Glutamatergic neuron (in vitro differentiated cells): ENCODE results near the gene MYO5A. TPM values are rescaled to one million over a fixed set of nuclear protein-coding genes. Genes with fewer than 3 reads are reported as not detected.

Experiments
- DNase-seq: peaks from one replicate; pipeline ENCODE4 v3.0.0; 2022
- H3K27ac Mint-ChIP-seq: one replicate; pipeline ENCODE4 v1.8.0; 2020; ENCODE audit warnings: mild to moderate bottlenecking, mixed read lengths, inconsistent platforms; ENCODE audit not compliant: unreplicated experiment
- H3K27me3 Mint-ChIP-seq: one replicate; pipeline ENCODE4 v1.8.0; 2020; ENCODE audit warnings: mild to moderate bottlenecking, moderate library complexity, mixed read lengths, inconsistent platforms; ENCODE audit not compliant: unreplicated experiment
- H3K36me3 Mint-ChIP-seq: one replicate; pipeline ENCODE4 v1.8.0; 2020; ENCODE audit warnings: mild to moderate bottlenecking, mixed read lengths, inconsistent platforms; ENCODE audit not compliant: unreplicated experiment
- H3K4me1 Mint-ChIP-seq: one replicate; pipeline ENCODE4 v1.8.0; 2020; ENCODE audit warnings: mild to moderate bottlenecking, low read depth, mixed read lengths, inconsistent platforms; ENCODE audit not compliant: unreplicated experiment
- H3K4me3 Mint-ChIP-seq: one replicate; pipeline ENCODE4 v1.8.0; 2020; ENCODE audit warnings: mild to moderate bottlenecking, mixed read lengths, inconsistent platforms; ENCODE audit not compliant: unreplicated experiment
- H3K9me3 Mint-ChIP-seq: one replicate; pipeline ENCODE4 v1.8.0; 2020; ENCODE audit warnings: mild to moderate bottlenecking, moderate library complexity, mixed read lengths, inconsistent platforms; ENCODE audit not compliant: unreplicated experiment
- CTCF ChIP-seq: fragments of 200-600 bp; sonication (generic); IDR thresholded peaks from one replicate; pipeline ENCODE4 v1.5.0; 2021; ENCODE audit not compliant: partially characterized antibody, unreplicated experiment
- total RNA-seq: library from RNA; stranded (reverse); fragmentation: NEBNext Ultra II Directional; extraction: Animal tissue kit (Norgen Biotek cat#: 25700); gene quantifications from one replicate; pipeline ENCODE4 v1.2.1, GENCODE V29; 2021; ENCODE audit not compliant: unreplicated experiment

MYO5A gene
- total RNA-seq, 1 donor from 2014 or later = 61.0 TPM

GRCh38 chr15:52406601-52407000 lies 122.1 kb downstream of the MYO5A start:
- H3K36me3 Mint-ChIP-seq = no peaks in the 10 kb centered on the region
- no peaks in the 10 kb centered on the region for H3K27me3 Mint-ChIP-seq
- no peak overlapping the region for H3K27ac Mint-ChIP-seq
- DNase-seq = no peak
- no peak for TF ChIP-seq CTCF
- H3K4me1 Mint-ChIP-seq = no peaks in the 10 kb centered on the region
- H3K4me3 Mint-ChIP-seq = no peak overlapping the region
- H3K9me3 Mint-ChIP-seq = no peaks in the 10 kb centered on the region

GRCh38 chr15:52405856-52406255 lies 122.8 kb downstream of the MYO5A start:
- H3K4me3 Mint-ChIP-seq = no peak overlapping the region
- H3K27me3 Mint-ChIP-seq = no peaks in the 10 kb centered on the region
- no peak overlapping the region for H3K27ac Mint-ChIP-seq
- no peak for TF ChIP-seq CTCF
- H3K9me3 Mint-ChIP-seq = no peaks in the 10 kb centered on the region
- DNase-seq = no peak
- no peaks in the 10 kb centered on the region for H3K4me1 Mint-ChIP-seq
- H3K36me3 Mint-ChIP-seq = no peaks in the 10 kb centered on the region

GRCh38 chr15:52397118-52397517 lies 131.6 kb downstream of the MYO5A start:
- no peak overlapping the region for H3K27ac Mint-ChIP-seq

GRCh38 chr15:52394118-52394517 lies 134.6 kb downstream of the MYO5A start:
- no peak for DNase-seq
- no peaks in the 10 kb centered on the region for H3K27me3 Mint-ChIP-seq
- no peaks in the 10 kb centered on the region for H3K4me1 Mint-ChIP-seq
- H3K9me3 Mint-ChIP-seq = no peaks in the 10 kb centered on the region
- TF ChIP-seq CTCF = no peak
- H3K4me3 Mint-ChIP-seq = no peak overlapping the region
- H3K27ac Mint-ChIP-seq = no peak overlapping the region
- H3K36me3 Mint-ChIP-seq = no peaks in the 10 kb centered on the region

More at GRCh38 chr15:52397118-52397517, 131.6 kb downstream of the MYO5A start:
- DNase-seq = no peak
- Mint-ChIP-seq H3K4me1 (no peaks in the 10 kb centered on the region), H3K9me3 (no peaks in the 10 kb centered on the region), H3K4me3 (no peak overlapping the region), H3K36me3 (no peaks in the 10 kb centered on the region), H3K27me3 (no peaks in the 10 kb centered on the region)
- TF ChIP-seq CTCF = no peak

DNA sequence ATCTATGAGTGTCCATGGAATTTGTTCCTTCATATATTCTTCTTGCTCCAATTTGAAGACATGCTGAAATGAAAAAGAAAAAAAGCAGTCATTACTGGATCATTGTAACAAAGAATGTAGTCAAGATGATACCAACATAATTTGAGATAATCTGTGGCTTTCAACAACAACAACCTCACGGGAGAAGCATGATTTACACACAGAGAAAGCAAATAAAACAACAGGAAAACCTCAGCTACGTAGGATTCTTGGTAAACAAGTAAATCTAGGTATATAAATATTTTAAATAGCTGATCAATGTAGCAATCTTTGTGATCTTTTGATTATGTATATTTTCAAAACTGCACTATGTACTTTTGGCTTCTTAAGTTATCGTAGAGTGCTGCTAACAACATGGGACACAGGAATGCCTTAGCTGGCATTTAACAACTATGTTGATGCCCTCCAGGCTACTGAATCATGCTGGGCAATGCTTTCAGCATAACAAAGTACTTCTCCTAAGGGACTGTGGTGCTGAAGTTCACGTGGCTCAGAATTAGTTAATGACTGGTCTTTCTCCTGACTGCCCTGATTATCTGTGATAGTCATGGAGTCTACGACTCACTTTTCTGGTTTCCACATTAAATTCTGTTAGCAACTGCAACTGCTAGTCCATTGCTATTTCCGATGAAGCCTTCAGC lies 136.5 kb downstream of the MYO5A start:
- H3K4me3 Mint-ChIP-seq = no peak overlapping the region
- no peaks in the 10 kb centered on the region for H3K27me3 Mint-ChIP-seq
- H3K4me1 Mint-ChIP-seq = no peaks in the 10 kb centered on the region
- DNase-seq = no peak
- TF ChIP-seq CTCF = no peak
- H3K9me3 Mint-ChIP-seq = no peaks in the 10 kb centered on the region
- no peak overlapping the region for H3K27ac Mint-ChIP-seq
- H3K36me3 Mint-ChIP-seq = no peaks in the 10 kb centered on the region
